OCI-LY1 (cell line): Measurements from ENCODE around the gene TMPRSS13.

Experiments used
- H2AFZ ChIP-seq: fragments of 200-600 bp; sonication (generic), shearing (Covaris generic); 2 replicates; pipeline ENCODE4 v1.6.0; 2014; ENCODE audit warnings: antibody characterized with exemption, mild to moderate bottlenecking, low read length
- H3F3A ChIP-seq: fragments of 200-600 bp; sonication (generic), shearing (Covaris generic); 2 replicates; pipeline ENCODE4 v1.6.0; 2014; ENCODE audit warnings: mild to moderate bottlenecking, antibody characterized with exemption, low read length, moderate library complexity; ENCODE audit not compliant: insufficient read depth
- H3K27ac ChIP-seq: fragments of 200-600 bp; sonication (generic); 2 replicates; pipeline ENCODE4 v1.5.1; 2014; ENCODE audit warnings: low read length, mixed run types, mild to moderate bottlenecking, low read depth; ENCODE audit not compliant: poor library complexity, severe bottlenecking
- H3K27me3 ChIP-seq: fragments of 200-600 bp; sonication (generic); 2 replicates; pipeline ENCODE4 v1.6.0; 2014; ENCODE audit warnings: antibody characterized with exemption, mild to moderate bottlenecking, low read length, moderate library complexity; ENCODE audit not compliant: insufficient read depth
- H3K36me3 ChIP-seq: fragments of 200-600 bp; sonication (generic); 2 replicates; pipeline ENCODE4 v1.6.1; 2014; ENCODE audit warnings: mild to moderate bottlenecking, antibody characterized with exemption, low read length, moderate library complexity, mixed read lengths; ENCODE audit not compliant: insufficient read depth
- H3K4me1 ChIP-seq: fragments of 200-600 bp; sonication (generic); 2 replicates; pipeline ENCODE4 v1.5.1; 2014; ENCODE audit warnings: mild to moderate bottlenecking, low read length, moderate library complexity; ENCODE audit not compliant: insufficient read depth, severe bottlenecking
- H3K4me2 ChIP-seq: fragments of 200-600 bp; sonication (generic), shearing (Covaris generic); 2 replicates; pipeline ENCODE4 v1.6.1; 2014; ENCODE audit warnings: low read length
- H3K4me3 ChIP-seq: fragments of 200-600 bp; sonication (generic); 2 replicates; pipeline ENCODE4 v1.5.1; 2014; ENCODE audit warnings: low read length, low read depth, mild to moderate bottlenecking, mixed read lengths; ENCODE audit not compliant: poor library complexity, severe bottlenecking
- H3K79me2 ChIP-seq: fragments of 200-600 bp; shearing (Covaris generic); 2 replicates; pipeline ENCODE4 v1.6.1; 2016; ENCODE audit warnings: mixed run types, low read length, mixed read lengths; ENCODE audit not compliant: insufficient read depth
- H3K9ac ChIP-seq: fragments of 200-600 bp; sonication (generic), shearing (Covaris generic); 2 replicates; pipeline ENCODE4 v1.6.1; 2014; ENCODE audit warnings: mild to moderate bottlenecking, low read length, mixed read lengths
- H3K9me2 ChIP-seq: fragments of 200-600 bp; sonication (generic), shearing (Covaris generic); 2 replicates; pipeline ENCODE4 v1.6.1; 2014; ENCODE audit warnings: low read depth, mild to moderate bottlenecking, low read length, mixed read lengths
- H3K9me3 ChIP-seq: fragments of 200-600 bp; shearing (Covaris generic); 2 replicates; pipeline ENCODE4 v1.6.1; 2014; ENCODE audit warnings: low read length, mixed read lengths
- H4K20me1 ChIP-seq: fragments of 200-600 bp; sonication (generic), shearing (Covaris generic); 2 replicates; pipeline ENCODE4 v1.6.0; 2016; ENCODE audit warnings: mild to moderate bottlenecking, low read length; ENCODE audit not compliant: insufficient read depth
- CTCF ChIP-seq: fragments of 200-600 bp; sonication (generic), shearing (Covaris generic); IDR thresholded peaks from 2 replicates; pipeline ENCODE4 v1.5.1; 2017; ENCODE audit warnings: mild to moderate bottlenecking, antibody characterized with exemption, low read length, moderate library complexity, mixed read lengths
- EZH2 ChIP-seq: fragments of 200-600 bp; sonication (generic), shearing (Covaris generic); IDR thresholded peaks from 2 replicates; pipeline ENCODE4 v1.8.0; 2017; ENCODE audit warnings: borderline replicate concordance, mixed run types, mild to moderate bottlenecking, antibody characterized with exemption, low read length, moderate library complexity, mixed read lengths

Gene TMPRSS13

GRCh38 chr11:117873828-117874125, 55.4 kb downstream of the TMPRSS13 start:
- H3K79me2 ChIP-seq: no peaks in the 10 kb centered on the region
- no peak overlapping the region for H3K4me3 ChIP-seq
- no peaks in the 10 kb centered on the region for H4K20me1 ChIP-seq
- H3K36me3 ChIP-seq: no peaks in the 10 kb centered on the region
- H3K27ac ChIP-seq: no peak overlapping the region
- no peak for TF ChIP-seq EZH2
- no peak for TF ChIP-seq CTCF
- no peaks in the 10 kb centered on the region for H3K4me1 ChIP-seq
- H3K9ac ChIP-seq: no peak overlapping the region
- no peaks in the 10 kb centered on the region for H3K9me3 ChIP-seq
- 0 out of 2 replicates have a peak, but pooled peaks cover 6% of the 10 kb centered on the region for H3K27me3 ChIP-seq
- H3F3A ChIP-seq: no peaks in the 10 kb centered on the region
- no peak overlapping the region for H2AFZ ChIP-seq
- no peak overlapping the region for H3K4me2 ChIP-seq
- no peaks in the 10 kb centered on the region for H3K9me2 ChIP-seq

GRCh38 chr11:117872975-117873827, 56.0 kb downstream of the TMPRSS13 start:
- Histone ChIP-seq H3K9me2 (no peaks in the 10 kb centered on the region), H3K27ac (no peak overlapping the region), H3K9ac (no peak overlapping the region), H3K4me3 (no peak overlapping the region), H3K4me2 (no peak overlapping the region), H3K4me1 (no peaks in the 10 kb centered on the region), H4K20me1 (no peaks in the 10 kb centered on the region), H3K36me3 (no peaks in the 10 kb centered on the region), H2AFZ (no peak overlapping the region), H3K27me3 (0 out of 2 replicates have a peak, but pooled peaks cover 6% of the 10 kb centered on the region), H3F3A (no peaks in the 10 kb centered on the region), H3K79me2 (no peaks in the 10 kb centered on the region), H3K9me3 (no peaks in the 10 kb centered on the region)
- TF ChIP-seq EZH2 (no peak), CTCF (no peak)

GRCh38 chr11:117872420-117872961, 56.7 kb downstream of the TMPRSS13 start:
- no peaks in the 10 kb centered on the region for H3K79me2 ChIP-seq

More at GRCh38 chr11:117872420-117872961, 56.7 kb downstream of the TMPRSS13 start:
- Histone ChIP-seq H4K20me1 (no peaks in the 10 kb centered on the region), H3K36me3 (no peaks in the 10 kb centered on the region), H3K9me3 (no peaks in the 10 kb centered on the region), H3K27me3 (0 out of 2 replicates have a peak, but pooled peaks cover 6% of the 10 kb centered on the region), H3F3A (no peaks in the 10 kb centered on the region), H3K27ac (no peak overlapping the region), H3K4me1 (no peaks in the 10 kb centered on the region), H3K9ac (no peak overlapping the region), H2AFZ (no peak overlapping the region), H3K9me2 (no peaks in the 10 kb centered on the region), H3K4me3 (no peak overlapping the region), H3K4me2 (no peak overlapping the region)
- no peak for TF ChIP-seq EZH2
- no peak for TF ChIP-seq CTCF
